ENCODE data around the gene GNG11. TPM values are rescaled to one million over a fixed set of nuclear protein-coding genes. Genes with fewer than 3 reads are reported as not detected.

The GNG11 gene
- total RNA-seq, 1 donor from 2014 or later = not detected

DNA sequence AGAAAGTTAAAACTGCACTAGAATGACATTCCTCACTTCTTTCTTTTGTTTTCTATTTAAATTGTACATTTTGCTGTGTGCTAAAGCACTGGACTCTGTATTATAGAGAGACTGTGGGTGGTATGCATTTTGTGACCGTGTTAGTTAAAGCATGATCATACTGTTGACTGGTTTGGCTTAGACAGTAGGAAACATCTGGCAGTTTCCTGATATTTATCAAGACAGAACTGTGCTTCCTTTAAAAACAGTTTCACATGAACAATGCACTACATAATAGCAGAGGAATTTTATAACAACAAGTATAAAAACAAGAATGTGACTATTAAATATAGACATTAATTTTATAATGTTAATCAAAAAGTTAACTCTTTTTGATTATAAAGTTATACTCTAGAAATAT lies 23.1 kb downstream of the GNG11 start:
- intact Hi-C loops (cut with micrococcal nuclease) = no loop called here

DNA sequence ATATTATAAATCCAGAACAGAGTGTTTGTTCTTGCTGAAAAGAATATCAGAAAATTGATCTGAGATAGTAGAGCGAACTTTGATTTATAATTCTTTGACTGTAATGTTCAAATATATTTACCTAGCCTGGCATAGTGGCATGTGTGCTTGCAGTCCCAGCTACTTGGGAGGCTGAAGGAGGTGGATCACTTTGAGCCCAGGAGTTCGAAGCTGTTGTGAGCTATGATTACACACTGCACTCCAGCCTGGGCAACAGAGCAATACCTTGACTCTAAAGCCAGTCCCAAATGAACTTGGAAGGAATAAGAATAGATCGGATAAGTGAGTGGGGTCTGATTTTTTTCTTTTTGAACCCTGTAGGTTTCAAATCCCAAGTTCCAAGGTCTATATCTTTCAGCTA lies 23.5 kb downstream of the GNG11 start:
- intact Hi-C loops (cut with micrococcal nuclease) = no loop called here

DNA sequence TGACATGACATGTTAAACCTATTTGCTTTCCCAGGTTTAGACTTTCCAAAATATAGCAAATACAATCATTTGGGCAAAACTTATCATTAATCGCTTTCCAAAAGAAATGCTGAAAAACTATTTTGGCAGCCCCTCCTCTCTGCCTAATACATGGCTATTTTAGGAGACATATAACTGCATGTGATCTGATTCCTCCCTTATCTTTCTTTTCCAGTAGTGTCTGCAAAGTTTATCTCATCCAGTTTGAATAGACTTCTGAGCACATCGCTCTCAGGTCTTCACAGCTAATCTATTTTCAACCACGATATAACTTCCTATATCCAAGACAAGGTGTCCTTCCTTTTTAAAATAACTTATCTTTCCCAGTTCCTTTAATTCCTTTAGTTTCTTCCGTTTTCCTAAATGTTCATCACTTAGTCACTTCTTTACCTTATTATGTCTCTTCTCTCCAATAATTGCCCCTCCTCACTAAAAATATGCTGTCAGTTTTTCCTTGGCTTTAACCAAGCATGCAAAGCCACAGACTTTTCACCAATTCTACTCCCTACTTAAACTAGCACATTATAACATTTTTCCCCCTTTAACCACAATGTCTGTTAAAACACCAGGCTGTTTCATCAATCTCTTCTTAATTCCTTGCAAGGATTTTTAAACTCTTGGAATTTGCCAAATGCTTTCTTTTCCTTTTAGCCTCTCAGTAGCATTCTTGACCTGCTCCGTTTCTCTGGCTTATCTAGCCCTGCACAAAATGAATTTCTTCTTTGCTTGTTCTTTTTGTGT lies 24.4 kb downstream of the GNG11 start:
- intact Hi-C loops (cut with micrococcal nuclease) = no loop called here

DNA sequence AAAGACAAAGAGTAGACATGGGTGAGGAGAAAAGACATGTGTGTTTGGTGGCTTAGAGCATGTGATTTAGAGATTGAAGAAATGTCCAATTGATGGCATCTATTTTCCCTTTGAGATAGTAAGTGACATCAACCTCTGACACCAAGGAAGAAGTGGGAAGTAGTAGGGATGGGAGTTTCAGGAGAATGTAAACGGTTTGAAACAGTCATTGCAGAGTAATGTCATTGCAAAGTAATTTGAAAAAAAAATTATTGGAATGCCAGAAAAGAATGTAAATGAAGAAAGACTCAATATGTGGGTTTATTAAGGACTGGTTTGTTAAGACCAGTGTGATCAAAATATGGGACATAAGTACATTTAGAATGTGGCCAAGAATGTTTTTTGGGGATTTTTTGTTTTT lies 26.6 kb downstream of the GNG11 start:
- intact Hi-C loops (cut with micrococcal nuclease) = no loop called here

DNA sequence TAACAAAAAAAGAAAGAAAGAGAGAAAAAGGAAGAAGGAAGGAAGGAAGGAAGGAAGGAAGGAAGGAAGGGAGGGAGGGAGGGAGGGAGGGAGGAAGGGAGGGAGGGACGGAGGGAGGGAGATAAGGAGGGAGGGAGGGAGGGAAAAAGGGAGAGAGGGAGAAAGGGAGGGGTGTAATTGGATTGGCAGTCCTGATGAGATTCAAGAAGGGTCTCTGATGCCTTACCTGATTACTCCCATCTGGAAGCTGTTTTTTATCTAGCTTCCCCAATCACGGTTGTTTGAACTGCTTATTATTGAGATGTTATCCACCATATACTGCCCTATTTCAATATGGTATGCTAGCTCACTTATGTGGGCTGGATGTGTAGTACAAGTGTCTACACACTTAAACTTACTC lies 27.3 kb downstream of the GNG11 start:
- intact Hi-C loops (cut with micrococcal nuclease) = no loop called here

DNA sequence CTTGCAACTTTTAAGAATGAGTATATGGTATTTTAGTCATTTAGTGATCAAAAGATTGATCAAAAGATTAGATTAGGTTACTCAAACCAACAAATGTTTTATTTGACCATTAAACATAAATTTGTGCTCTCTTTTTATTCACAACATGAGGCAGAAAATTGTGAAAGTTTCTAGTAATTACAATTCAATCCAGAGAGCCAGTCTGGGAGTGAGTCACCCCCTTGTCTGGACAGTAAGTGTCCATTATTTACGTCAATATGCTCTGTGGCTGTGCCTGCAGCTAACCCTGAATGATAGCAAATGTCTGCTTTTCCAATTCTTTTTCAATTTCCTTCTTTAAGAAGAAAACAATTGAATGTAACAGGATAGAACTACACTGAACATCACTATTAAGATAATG lies 27.9 kb downstream of the GNG11 start:
- intact Hi-C loops (cut with micrococcal nuclease) = no loop called here

DNA sequence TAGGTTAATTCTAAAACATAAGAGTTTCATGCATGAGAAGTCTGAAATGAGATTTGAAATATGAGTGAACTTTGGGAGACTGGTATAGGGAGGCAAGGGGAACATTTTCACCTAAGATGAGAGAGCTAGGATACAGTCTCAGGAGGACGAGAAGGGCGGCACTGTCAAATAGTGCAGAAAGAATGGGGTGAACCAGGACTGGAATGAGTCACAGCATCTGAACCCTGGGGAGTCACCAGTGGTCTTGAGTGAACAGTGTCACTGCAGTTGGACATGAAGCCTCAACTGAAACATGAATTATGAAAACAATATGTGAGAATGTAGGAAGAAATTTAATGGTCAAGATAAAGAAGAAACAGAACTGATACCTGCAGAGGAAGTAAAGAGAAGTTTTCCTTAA lies 33.8 kb downstream of the GNG11 start:
- intact Hi-C loops (cut with micrococcal nuclease) = no loop called here

DNA sequence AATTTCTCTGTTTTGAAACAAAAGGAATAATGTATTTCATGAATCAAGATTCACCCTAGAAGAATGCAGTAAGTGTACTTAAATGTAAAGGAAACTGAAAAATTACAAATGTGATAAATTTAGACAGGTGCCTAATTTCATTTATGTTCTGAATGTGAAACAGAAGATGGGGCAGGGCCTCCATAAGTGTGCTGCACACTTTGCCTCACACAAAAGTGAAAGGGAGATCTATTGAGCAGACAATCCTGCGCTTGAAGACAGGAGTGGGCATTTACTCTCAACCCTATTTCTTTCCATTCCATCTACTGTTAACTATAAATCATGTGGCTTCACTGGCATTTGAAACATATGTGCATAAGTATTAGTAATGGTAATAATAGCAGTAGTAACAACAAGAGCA lies 36.2 kb downstream of the GNG11 start:
- intact Hi-C loops (cut with micrococcal nuclease) = no loop called here

DNA sequence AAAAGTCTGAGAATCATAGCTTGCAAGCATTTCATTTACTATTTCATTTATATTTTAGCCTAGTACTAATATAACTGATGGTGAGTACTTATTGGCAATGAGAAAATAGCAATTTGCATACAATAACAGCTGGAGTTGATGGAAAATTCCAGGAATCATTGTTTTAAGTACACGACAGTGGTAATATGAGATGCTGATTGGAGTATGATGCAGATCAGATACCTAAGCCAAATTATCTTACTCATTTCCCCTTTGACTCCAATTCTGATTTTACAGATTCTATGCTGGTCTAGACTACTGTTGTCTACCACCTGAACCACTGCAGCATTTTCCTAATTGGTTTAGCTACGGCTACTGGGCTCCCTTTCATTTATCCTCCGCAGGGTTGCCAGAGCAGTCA lies 36.7 kb downstream of the GNG11 start:
- intact Hi-C loops (cut with micrococcal nuclease) = no loop called here

DNA sequence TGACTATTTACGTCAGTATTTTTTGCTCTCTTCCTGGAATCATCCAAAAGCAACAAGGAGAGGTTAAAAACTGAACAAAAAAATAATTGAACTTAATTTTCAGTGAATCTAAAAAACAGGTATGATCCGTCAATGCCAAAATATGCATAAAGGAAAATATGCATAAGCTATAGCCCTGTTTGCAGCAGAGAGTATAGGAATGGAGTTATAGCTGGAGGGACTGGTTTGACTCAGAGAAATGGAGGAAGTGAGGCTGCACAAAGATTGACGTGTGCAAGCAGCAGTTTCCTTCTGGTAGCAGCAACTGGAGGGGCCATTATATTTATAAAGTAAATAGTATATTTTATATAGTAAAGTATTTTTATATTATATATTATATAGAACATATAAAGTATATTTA lies 37.1 kb downstream of the GNG11 start:
- intact Hi-C loops (cut with micrococcal nuclease) = no loop called here

DNA sequence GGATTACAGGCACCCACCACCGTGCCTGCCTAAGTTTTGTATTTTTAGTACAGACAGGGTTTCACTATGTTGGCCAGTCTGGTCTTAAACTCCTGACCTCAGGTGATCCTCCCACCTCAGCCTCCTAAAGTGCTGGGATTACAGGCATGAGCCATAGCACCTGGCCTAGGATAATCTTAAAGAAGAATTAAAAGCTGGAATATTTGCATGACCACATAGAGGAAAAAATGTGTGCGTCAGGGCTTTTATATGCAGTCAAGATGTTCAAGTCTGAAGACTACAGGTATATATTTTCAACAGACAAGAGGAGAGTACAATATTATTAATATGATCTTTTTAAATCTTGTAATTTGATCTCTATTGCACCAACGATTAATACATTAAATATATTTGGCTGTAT lies 39.5 kb downstream of the GNG11 start:
- intact Hi-C loops (cut with micrococcal nuclease) = no loop called here

DNA sequence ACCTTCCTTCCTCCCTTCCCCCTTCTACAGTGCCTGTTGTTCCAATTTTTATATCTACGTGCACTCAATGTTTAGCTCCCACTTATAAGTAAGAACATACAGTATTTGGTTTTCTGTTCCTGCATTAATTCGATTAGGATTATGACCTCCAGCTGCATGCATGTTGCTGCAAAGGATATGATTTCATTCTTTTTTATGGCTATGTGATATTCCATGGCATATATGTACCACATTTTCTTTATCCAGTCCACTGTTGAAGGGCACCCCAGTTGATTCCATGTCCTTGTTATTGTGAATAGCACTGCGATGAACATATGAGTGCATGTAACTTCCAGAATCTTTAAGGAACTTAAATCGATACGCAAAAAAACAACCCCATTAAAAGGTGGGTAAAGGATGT lies 42.7 kb downstream of the GNG11 start:
- intact Hi-C loops (cut with micrococcal nuclease) = no loop called here

DNA sequence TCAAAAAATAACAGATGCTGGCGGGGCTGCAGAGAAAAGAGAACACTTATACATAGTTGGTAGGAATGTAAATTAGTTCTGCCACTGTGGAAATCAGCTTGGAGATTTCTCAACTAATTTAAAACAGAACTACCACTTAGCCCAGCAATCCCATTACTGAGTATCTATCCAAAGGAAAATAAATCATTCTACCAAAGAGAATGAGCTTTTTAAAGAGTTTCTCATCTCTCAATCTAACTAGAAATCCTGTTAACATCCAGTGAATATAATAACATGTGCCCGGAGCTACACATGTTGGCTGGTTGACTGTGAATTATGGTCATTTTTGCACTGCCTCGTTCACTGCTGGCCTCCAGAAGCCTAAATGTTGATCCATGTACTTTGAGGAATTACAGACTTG lies 43.3 kb downstream of the GNG11 start:
- intact Hi-C loops (cut with micrococcal nuclease) = no loop called here

DNA sequence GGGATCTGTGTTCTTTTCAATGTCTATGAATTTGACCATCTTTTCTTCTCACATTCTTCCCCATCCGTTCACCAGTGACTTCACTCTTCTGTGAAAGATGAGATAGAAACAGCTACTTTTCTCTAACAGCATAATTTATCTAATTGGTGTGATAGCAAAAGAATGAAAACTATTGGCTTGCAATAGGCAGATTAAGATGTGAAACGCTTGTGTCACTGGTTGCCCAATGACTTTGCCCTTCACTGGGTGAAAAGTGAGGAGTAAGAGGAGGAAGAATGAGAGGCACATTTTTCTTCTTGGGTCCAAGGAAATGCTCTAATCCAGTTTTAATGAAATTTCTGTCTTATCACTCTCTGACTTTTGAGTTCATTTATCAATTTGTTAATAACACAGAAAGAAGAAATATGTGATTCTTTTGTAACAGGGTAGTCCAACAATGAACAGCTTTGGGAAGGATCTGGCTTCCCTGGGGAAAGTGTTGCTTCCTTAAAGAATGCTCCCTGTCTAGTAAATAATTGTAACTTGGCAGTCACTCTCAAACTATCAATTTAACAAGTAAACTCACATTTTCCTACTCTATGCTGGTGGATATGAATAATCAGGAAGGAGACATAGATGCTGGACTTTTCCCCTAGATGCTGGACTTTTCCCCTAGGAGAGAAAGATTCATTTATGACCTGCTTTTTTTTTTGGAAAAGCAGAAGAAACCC lies 47.5 kb downstream of the GNG11 start:
- intact Hi-C loops (cut with micrococcal nuclease) = no loop called here

DNA sequence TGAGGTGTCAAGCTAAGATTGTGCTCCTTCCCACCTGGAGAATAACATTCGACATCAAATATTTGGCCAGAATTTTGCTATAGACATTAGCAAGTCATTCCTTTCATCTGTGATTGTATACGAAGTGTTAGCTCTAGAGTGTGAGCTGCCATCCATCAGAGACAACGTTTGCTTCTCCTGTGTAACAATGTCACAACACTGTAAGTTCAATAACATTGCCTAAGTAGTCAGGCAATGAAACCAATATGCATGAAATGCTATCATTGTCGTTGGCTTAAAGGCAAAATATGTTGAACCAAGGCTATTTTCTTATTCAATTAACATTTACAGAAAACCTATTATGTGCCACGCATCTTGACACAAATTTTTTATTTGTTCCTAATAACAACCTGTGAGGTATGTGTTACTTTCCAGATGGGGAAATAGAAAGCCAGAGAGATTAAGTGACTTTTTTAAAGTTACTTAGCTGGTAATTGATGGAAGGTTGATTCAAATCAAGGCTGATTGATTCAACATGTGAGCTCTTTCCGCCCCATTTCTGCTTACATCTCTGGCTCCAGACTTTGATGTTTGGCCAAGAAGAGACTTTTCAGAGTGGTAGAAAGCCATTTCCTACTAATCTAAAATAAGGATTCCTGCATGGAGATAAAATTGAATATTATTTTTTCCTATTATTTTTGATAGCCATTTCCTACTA lies 50.6 kb downstream of the GNG11 start:
- intact Hi-C loops (cut with micrococcal nuclease) = no loop called here

DNA sequence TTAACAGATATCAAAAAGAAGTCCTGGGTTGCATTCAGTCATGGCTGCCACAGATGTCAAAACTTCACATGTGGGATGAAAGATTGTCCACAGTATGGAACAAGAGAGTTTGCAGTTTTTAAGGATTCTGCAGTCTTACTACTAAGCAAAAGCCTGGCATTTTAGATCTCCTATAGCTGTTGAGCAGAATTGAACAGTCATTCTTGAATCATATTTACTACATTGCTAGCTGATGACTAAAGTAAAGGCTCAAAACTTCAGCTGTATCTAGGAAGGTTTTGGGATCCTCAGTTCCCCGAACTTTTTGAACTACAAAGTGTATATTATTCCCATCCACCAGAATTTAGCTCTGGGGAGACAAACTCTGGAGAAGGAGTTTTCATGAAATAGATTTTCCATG lies 51.6 kb downstream of the GNG11 start:
- intact Hi-C loops (cut with micrococcal nuclease) = no loop called here

DNA sequence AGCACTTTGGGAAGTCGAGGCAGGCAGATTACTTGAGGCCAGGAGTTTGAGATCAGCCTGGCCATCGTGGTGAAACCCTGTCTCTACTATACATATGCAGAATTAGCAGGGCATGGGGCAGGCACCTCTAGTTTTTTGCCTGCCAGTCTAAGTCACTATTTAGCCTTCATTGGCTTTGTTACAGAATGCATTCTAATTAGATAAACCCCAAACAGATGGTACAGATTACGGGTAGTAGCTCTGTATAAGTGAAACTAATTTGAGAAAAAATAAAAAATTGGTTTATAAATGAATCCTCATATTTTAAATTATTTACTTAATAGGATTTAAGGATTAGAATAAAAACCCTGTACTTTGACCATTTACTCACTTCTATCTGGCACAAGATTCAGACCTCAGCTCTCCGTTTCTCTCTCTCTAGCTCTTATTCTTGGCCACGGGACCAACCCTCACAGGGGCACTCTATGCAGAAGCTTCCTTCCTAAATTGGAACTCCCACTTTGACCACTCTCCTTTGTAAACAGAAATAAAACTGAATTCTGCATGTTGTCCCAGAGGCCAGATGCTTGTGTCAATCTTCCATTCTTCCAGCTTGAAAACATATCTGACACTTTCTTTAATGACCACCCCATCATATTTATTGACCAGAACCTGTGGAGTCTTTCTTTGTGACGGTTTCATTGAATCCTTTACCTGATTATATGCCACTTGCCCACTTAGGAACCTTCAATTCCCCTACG lies 55.8 kb downstream of the GNG11 start:
- intact Hi-C loops (cut with micrococcal nuclease) = no loop called here

Other genes starting within 250 kb of the GNG11 start
- not detected in 2 replicates for gene TFPI2, start 31.0 kb upstream of the GNG11 start, total RNA-seq
- gene GNGT1, start 15.2 kb upstream of the GNG11 start, total RNA-seq = not detected in 2 replicates
- gene BET1, start 82.6 kb downstream of the GNG11 start, total RNA-seq = 21.1 and 22.7 TPM in 2 replicates

All from T-helper 1 cell treated with Interleukin-12 subunit alpha and Interleukin-12 subunit beta and Interleukin-4 antibody, amounts not matched to agents 30 ng/mL and 1 ng/mL, for 36 hours (primary cell).